NCI-H187 (cell line): ENCODE measurements around the gene SMDT1.
A peak's percentile ranks its signal among the peaks of the same experiment; 100 is the strongest.
"Not testable (repeated sequence)": the region's sequence is repeated elsewhere in the genome, so short reads cannot be mapped to it uniquely, and the experiment has no call there.

Experiments
- DNase-seq, 2 experiments: peaks; one replicate each; lab custom pipeline; 2025; lab: John Stamatoyannopoulos, UW

SMDT1 gene

GRCh38 chr22:42111798-42112197 is 32.3 kb downstream of the SMDT1 start:
- no peak for DNase-seq

DNA sequence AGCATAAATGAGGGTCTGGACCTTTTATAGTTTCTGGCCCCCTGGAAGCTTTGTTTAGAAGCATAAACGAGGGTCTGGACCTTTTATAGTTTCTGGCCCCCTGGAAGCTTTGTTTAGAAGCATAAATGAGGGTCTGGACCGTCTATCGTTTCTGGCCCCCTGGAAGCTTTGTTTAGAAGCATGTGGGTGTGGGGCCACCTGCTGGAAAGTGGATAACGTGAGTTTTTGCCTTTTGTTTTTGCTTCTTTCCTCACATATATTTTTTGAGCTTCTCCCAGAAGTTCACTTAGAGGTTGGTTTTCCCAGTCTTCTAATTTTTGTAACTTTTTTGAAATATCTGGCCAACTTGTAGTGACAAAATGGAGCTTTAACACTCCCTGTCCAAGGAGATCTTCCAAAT is 33.3 kb downstream of the SMDT1 start:
- DNase-seq, result not testable (repeated sequence)

GRCh38 chr22:42114721-42115120 is 35.2 kb downstream of the SMDT1 start:
- DNase-seq, result no peak

DNA sequence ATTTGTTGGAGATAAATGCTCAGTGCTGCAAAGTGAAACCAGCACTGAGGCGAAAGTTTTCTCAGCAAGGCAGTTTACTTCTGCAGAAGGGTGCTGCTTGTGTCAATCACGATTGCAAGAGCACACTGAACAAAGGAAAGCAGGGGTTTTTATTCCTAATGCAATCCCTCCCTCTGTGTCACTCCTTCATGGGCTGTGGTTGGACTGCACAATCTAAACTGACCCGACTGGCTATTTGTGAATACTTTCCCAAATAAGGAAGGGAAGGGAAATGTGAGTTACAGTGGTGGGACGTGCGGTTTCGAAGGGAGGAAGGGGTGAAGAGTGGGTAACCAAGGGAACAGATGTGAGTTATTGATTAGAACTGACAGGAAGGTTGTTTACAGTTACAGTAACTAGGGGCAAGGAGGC is 35.9 kb downstream of the SMDT1 start:
- DNase-seq, result not testable (repeated sequence)

- DNase-seq, result no peak
Observed at GRCh38 chr22:42116848-42117424, 37.4 kb downstream of the SMDT1 start.

GRCh38 chr22:42120231-42121021 is 40.9 kb downstream of the SMDT1 start:
- not testable (repeated sequence) for DNase-seq

DNA sequence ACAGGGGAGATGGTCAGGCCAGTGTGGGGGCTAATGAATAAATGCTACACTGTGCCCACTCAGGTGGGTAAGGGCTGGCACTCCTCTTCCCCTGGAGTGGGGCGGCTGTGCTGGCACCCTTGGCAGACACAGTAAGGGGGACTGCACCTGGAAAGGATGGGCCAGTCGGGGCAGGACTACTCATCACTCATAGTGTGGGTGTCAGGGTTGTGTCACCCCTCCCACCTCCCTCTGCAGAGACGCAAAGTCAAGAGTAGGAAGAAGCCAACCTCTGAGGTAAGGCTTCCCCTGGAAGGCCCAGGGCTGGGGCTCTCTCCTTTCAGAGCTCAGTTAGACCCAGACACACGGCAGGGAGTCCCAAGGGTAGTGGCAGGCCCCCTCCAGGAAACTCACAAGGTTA is 44.0 kb downstream of the SMDT1 start:
- not testable (repeated sequence) for DNase-seq

GRCh38 chr22:42127606-42128005 is 48.1 kb downstream of the SMDT1 start:
- no peak for DNase-seq

DNA sequence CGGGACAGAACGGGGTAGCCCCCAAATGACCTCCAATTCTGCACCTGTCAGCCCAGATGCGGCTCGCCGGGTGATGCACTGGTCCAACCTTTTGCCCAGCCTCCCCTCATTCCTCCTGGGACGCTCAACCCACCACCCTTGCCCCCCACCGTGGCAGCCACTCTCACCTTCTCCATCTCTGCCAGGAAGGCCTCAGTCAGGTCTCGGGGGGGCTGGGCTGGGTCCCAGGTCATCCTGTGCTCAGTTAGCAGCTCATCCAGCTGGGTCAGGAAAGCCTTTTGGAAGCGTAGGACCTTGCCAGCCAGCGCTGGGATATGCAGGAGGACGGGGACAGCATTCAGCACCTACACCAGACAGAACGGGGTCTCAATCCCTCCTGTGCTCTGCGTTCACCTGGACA is 48.5 kb downstream of the SMDT1 start:
- not testable (repeated sequence) for DNase-seq

DNA sequence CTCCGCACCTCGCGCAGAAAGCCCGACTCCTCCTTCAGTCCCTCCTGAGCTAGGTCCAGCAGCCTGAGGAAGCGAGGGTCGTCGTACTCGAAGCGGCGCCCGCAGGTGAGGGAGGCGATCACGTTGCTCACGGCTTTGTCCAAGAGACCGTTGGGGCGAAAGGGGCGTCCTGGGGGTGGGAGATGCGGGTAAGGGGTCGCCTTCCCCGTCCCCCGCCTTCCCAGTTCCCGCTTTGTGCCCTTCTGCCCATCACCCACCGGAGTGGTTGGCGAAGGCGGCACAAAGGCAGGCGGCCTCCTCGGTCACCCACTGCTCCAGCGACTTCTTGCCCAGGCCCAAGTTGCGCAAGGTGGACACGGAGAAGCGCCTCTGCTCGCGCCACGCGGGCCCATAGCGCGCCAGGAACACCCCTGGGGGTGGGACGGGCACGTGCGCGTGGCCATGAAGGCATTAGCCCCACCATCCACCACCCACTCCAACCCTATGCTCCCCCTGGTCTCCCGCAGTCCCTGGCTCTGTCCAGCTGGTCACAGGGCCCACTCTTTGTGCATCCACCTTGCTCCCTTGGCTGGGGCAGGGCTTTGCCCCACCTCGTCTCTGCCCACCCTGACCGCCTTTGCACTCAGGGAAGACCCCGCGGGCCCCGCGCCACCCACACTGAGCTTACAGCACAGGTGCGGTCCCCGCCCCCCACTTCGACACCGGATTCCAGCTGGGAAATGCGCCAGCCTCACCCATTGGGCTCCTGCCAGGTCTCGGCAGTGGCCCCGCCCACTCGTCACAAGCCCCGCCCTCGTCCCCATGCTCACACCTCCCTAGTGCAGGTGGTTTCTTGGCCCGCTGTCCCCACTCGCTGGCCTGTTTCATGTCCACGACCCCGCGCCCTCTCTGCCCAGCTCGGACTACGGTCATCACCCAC is 49.5 kb downstream of the SMDT1 start:
- DNase-seq, result peak in 1 of 2 experiments; percentile 10

DNA sequence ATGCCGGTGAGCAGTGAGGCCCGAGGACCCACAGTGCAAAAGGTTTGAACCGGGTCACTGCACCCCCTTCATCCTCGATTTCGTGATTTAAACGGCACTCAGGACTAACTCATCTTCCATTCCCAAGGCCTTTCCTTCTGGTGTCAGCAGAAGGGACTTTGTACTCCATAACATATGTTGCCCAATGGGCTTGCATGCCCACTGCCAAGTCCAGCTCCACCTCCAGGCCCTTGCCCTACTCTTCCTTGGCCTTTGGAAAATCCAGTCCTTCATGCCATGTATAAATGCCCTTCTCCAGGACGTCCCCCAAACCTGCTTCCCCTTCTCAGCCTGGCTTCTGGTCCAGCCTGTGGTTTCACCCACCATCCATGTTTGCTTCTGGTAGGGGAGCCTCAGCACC is 50.7 kb downstream of the SMDT1 start:
- not testable (repeated sequence) for DNase-seq

- DNase-seq, result not testable (repeated sequence)
Observed at GRCh38 chr22:42130639-42131431, 51.3 kb downstream of the SMDT1 start, which contains the start of gene CYP2D6. Gene CYP2D6, minus strand, starts transcription at chr22:42130810. Its CDS starts 19 bp downstream, at chr22:42130791.

GRCh38 chr22:42131562-42131961 is 52.1 kb downstream of the SMDT1 start:
- DNase-seq, result no peak

DNA sequence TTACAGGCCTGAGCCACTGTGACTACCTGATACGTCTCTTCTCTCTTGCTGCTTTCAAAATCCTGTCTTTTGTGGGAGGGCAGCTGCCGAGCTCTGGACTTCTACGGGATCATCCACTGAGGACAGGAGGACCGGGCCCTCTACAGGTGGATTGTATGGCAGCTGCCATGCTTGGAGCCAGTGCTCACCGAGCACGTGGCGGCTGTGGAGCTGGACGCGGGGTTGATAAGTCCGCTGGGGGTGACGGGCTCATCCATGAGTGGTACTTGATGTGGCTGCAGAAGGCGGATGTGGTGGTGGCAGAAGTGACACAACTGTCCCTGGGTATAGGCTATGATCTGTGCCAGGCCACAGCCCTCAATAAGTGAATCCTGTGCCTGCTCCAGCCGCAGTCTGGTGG is 53.0 kb downstream of the SMDT1 start:
- no peak for DNase-seq
